IMR-90 (cell line): ENCODE measurements around the gene CNTN4. TPM values are rescaled to one million over a fixed set of nuclear protein-coding genes. Genes with fewer than 3 reads are reported as not detected.

Source experiments
- ATAC-seq: fragments of 200-7000 bp; cut with Tn5 transposase; 2 replicates; pipeline ENCODE4 v1.9.1; 2020; ENCODE audit warnings: low read depth, mild to moderate bottlenecking, moderate library complexity
- BruUV-seq: library from RNA; stranded (reverse); fragments of 400-500 nt; replicated peaks from 2 replicates; lab custom pipeline; 2021; lab: Mats Ljungman, UMichigan
- CTCF ChIA-PET: fragments of 300-600 bp; formaldehyde crosslinking; extraction: SDS; loops from one replicate; lab custom pipeline; 2021; ENCODE audit warnings: antibody characterized with exemption; lab: Yijun Ruan, JAX
- POLR2A ChIA-PET: fragments of 300-600 bp; sonication (Branson Sonifier 250); formaldehyde crosslinking; loops from one replicate; lab custom pipeline; 2022; ENCODE audit warnings: antibody characterized with exemption; ENCODE audit not compliant: unreplicated experiment; lab: Charles Lee
- DNase-seq: peaks from one replicate; pipeline ENCODE4 v3.0.0; 2013
- H2AFZ ChIP-seq: replicated peaks from 2 replicates; pipeline ENCODE3; 2013; ENCODE audit warnings: low read length, mild to moderate bottlenecking; ENCODE audit not compliant: poor library complexity
- H2AK5ac ChIP-seq: 2 replicates; pipeline ENCODE4 v1.6.1; 2013; ENCODE audit warnings: low read depth, low read length, inconsistent platforms
- H2AK9ac ChIP-seq: replicated peaks from 2 replicates; pipeline ENCODE3; 2013; ENCODE audit warnings: mild to moderate bottlenecking, low read depth, low read length, moderate library complexity; ENCODE audit not compliant: poor library complexity
- H2BK120ac ChIP-seq: 2 replicates; pipeline ENCODE4 v1.6.1; 2013; ENCODE audit warnings: low read depth, low read length, inconsistent platforms
- H2BK15ac ChIP-seq: 3 replicates; pipeline ENCODE4 v1.6.1; 2013; ENCODE audit warnings: low read depth, low read length, inconsistent platforms
- H2BK20ac ChIP-seq: 2 replicates; pipeline ENCODE4 v1.6.1; 2013; ENCODE audit warnings: low read depth, mild to moderate bottlenecking, inconsistent platforms, low read length, moderate library complexity
- H2BK5ac ChIP-seq: 2 replicates; pipeline ENCODE4 v1.6.1; 2013; ENCODE audit warnings: mild to moderate bottlenecking, low read depth, low read length, inconsistent platforms; ENCODE audit not compliant: poor library complexity, severe bottlenecking
- H3K14ac ChIP-seq: replicated peaks from 2 replicates; pipeline ENCODE4 v1.6.1; 2013; ENCODE audit warnings: low read depth, low read length, inconsistent platforms
- H3K18ac ChIP-seq: 2 replicates; pipeline ENCODE4 v1.6.1; 2013; ENCODE audit warnings: low read depth, low read length, control low read depth
- H3K23ac ChIP-seq: 2 replicates; pipeline ENCODE4 v1.6.1; 2013; ENCODE audit warnings: low read depth, low read length, inconsistent platforms
- H3K27ac ChIP-seq: 2 replicates; pipeline ENCODE4 v1.5.1; 2013; ENCODE audit warnings: mild to moderate bottlenecking, control low read depth, low read length; ENCODE audit not compliant: insufficient read depth
- H3K27me3 ChIP-seq: 2 replicates; pipeline ENCODE4 v1.6.1; 2013; ENCODE audit warnings: low read length; ENCODE audit not compliant: control insufficient read depth, insufficient read depth
- H3K36me3 ChIP-seq: 2 replicates; pipeline ENCODE4 v1.6.1; 2013; ENCODE audit warnings: low read length, mixed read lengths; ENCODE audit not compliant: control insufficient read depth, insufficient read depth
- H3K4ac ChIP-seq: 2 replicates; pipeline ENCODE4 v1.6.1; 2013; ENCODE audit warnings: low read depth, low read length, inconsistent platforms
- H3K4me1 ChIP-seq: 2 replicates; pipeline ENCODE4 v1.6.1; 2013; ENCODE audit warnings: low read length, mixed read lengths; ENCODE audit not compliant: control insufficient read depth, insufficient read depth
- H3K4me2 ChIP-seq: 2 replicates; pipeline ENCODE4 v1.6.1; 2013; ENCODE audit warnings: low read depth, mild to moderate bottlenecking, control low read depth, low read length, moderate library complexity
- H3K4me3 ChIP-seq: 2 replicates; pipeline ENCODE4 v1.5.1; 2013; ENCODE audit warnings: low read depth, mild to moderate bottlenecking, control low read depth, low read length, moderate library complexity; ENCODE audit not compliant: insufficient read depth
- H3K56ac ChIP-seq: 2 replicates; pipeline ENCODE4 v1.6.1; 2013; ENCODE audit warnings: low read length, inconsistent platforms; ENCODE audit not compliant: insufficient read depth; ENCODE audit errors: extremely low read depth
- H3K79me1 ChIP-seq, 2 experiments: 2 replicates each; pipeline ENCODE4 v1.6.1; 2013; ENCODE audit warnings: low read length in 2 of 2, inconsistent platforms in 1 of 2, low read depth in 1 of 2
- H3K9ac ChIP-seq: 2 replicates; pipeline ENCODE4 v1.6.1; 2013; ENCODE audit warnings: low read depth, low read length, control low read depth
- H3K9me1 ChIP-seq: 2 replicates; pipeline ENCODE4 v1.6.1; 2013; ENCODE audit warnings: low read length, inconsistent platforms; ENCODE audit not compliant: insufficient read depth
- H3K9me3 ChIP-seq: 2 replicates; pipeline ENCODE4 v1.6.1; 2013; ENCODE audit warnings: low read length; ENCODE audit not compliant: control insufficient read depth, insufficient read depth
- H4K20me1 ChIP-seq: 2 replicates; pipeline ENCODE4 v1.6.1; 2013; ENCODE audit warnings: low read length, inconsistent platforms; ENCODE audit not compliant: insufficient read depth
- H4K5ac ChIP-seq: 2 replicates; pipeline ENCODE4 v1.6.1; 2013; ENCODE audit warnings: mild to moderate bottlenecking, low read depth, low read length, control low read depth
- H4K8ac ChIP-seq, 2 experiments: 2 replicates each; pipeline ENCODE4 v1.6.1; 2013; ENCODE audit warnings: low read depth in 2 of 2, low read length in 2 of 2, control low read depth in 1 of 2, inconsistent platforms in 1 of 2
- H4K91ac ChIP-seq: 2 replicates; pipeline ENCODE4 v1.6.1; 2013; ENCODE audit warnings: low read depth, low read length, inconsistent platforms; ENCODE audit not compliant: insufficient read depth
- CEBPB ChIP-seq: IDR thresholded peaks from 2 replicates; pipeline ENCODE4 v1.6.1; 2012; ENCODE audit warnings: low read depth, low read length, improper control_type of control experiment
- CHD1 ChIP-seq: IDR thresholded peaks from 2 replicates; pipeline ENCODE4 v1.6.1; 2012; ENCODE audit warnings: low read depth, low read length, improper control_type of control experiment
- MAFK ChIP-seq: IDR thresholded peaks from 2 replicates; pipeline ENCODE4 v1.6.1; 2012; ENCODE audit warnings: low read depth, low read length, improper control_type of control experiment
- MAZ ChIP-seq: IDR thresholded peaks from 2 replicates; pipeline ENCODE4 v1.6.1; 2012; ENCODE audit warnings: low read depth, mild to moderate bottlenecking, low read length, improper control_type of control experiment, moderate library complexity, borderline replicate concordance
- NFE2L2 ChIP-seq: fragments of 150-350 bp; IDR thresholded peaks from 2 replicates; pipeline ENCODE4 v1.6.1; 2016; ENCODE audit warnings: low read depth, mild to moderate bottlenecking, low read length
- RCOR1 ChIP-seq: IDR thresholded peaks from 2 replicates; pipeline ENCODE4 v1.6.1; 2012; ENCODE audit warnings: mild to moderate bottlenecking, low read length, improper control_type of control experiment; ENCODE audit not compliant: insufficient replicate concordance
- RFX5 ChIP-seq: IDR thresholded peaks from 2 replicates; pipeline ENCODE4 v1.8.0; 2012; ENCODE audit warnings: low read depth, mild to moderate bottlenecking, low read length, moderate library complexity
- USF2 ChIP-seq: fragments of 150-350 bp; IDR thresholded peaks from 2 replicates; pipeline ENCODE4 v1.6.1; 2017; ENCODE audit warnings: mild to moderate bottlenecking, antibody characterized with exemption, low read length, low read depth
- dilution Hi-C: fragments of 300-500 bp; cut with HindIII; formaldehyde crosslinking; loops from one replicate; pipeline ENCODE4 v1.14.3; 2018; ENCODE audit warnings: low sequenced_read_pairs; ENCODE audit not compliant: unreplicated experiment
- in situ Hi-C: fragments of 300-500 bp; cut with MboI; formaldehyde crosslinking; loops from 3 replicates; pipeline ENCODE4 v1.14.3; 2019; ENCODE audit warnings: low sequenced_read_pairs, inconsistent platforms, mixed read lengths
- intact Hi-C: fragments of 100-400 bp; cut with micrococcal nuclease; formaldehyde crosslinking; loops from 2 replicates; pipeline ENCODE4 v1.10.0; 2022
- polyA plus RNA-seq, 3 experiments: library from polyadenylated mRNA; depleted of rRNA; stranded (reverse); fragments of >200 nt; gene quantifications; 2 replicates each; pipeline ENCODE4 v1.2.3, GENCODE V29; 2012; ENCODE audit warnings: low replicate concordance in 1 of 3
- total RNA-seq: library from RNA; depleted of rRNA; stranded (reverse); fragments of >200 nt; gene quantifications from 2 replicates; pipeline ENCODE4 v1.2.3, GENCODE V29; 2012
- TF ChIP-seq, protein P1 (sequence below): fragments of 150-350 bp; IDR thresholded peaks from 2 replicates; pipeline ENCODE4 v1.6.1; 2016; ENCODE audit warnings: low read depth, mild to moderate bottlenecking, low read length, moderate library complexity, borderline replicate concordance
- TF ChIP-seq, protein P2 (sequence below): conservative IDR thresholded peaks from 2 replicates; pipeline ENCODE4 v1.5.1; 2012; ENCODE audit warnings: mild to moderate bottlenecking, low read depth, low read length, improper control_type of control experiment

The CNTN4 gene
- total and polyA plus RNA-seq, 2 of the 4 experiments (the other 2 are of a cell fraction), result under 0.01 TPM; not detected in 1

GRCh38 chr3:2684046-2684445 is 585.4 kb downstream of the CNTN4 start:
- H3K18ac ChIP-seq, result no peak overlapping the region
- no peaks in the 10 kb centered on the region for H3K27me3 ChIP-seq
- intact Hi-C loops (no loop called here), in situ Hi-C loops (no loop called here), dilution Hi-C loops (no loop called here)
- no peak overlapping the region for H3K4ac ChIP-seq
- no TSS peak for BruUV-seq
- no peak overlapping the region for H2BK15ac ChIP-seq
- H2BK20ac ChIP-seq, result no peak overlapping the region
- no peak overlapping the region for H2AK5ac ChIP-seq
- no peak for DNase-seq
- H3K9me1 ChIP-seq, result no peaks in the 10 kb centered on the region
- no peak overlapping the region for H2AFZ ChIP-seq
- H4K8ac ChIP-seq, result no peak overlapping the region
- no peak overlapping the region for H3K23ac ChIP-seq
- no peaks in the 10 kb centered on the region for H3K4me1 ChIP-seq
- TF ChIP-seq, protein P1, sequence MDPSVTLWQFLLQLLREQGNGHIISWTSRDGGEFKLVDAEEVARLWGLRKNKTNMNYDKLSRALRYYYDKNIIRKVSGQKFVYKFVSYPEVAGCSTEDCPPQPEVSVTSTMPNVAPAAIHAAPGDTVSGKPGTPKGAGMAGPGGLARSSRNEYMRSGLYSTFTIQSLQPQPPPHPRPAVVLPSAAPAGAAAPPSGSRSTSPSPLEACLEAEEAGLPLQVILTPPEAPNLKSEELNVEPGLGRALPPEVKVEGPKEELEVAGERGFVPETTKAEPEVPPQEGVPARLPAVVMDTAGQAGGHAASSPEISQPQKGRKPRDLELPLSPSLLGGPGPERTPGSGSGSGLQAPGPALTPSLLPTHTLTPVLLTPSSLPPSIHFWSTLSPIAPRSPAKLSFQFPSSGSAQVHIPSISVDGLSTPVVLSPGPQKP, result no peak
- TF ChIP-seq NFE2L2, result no peak
- TF ChIP-seq CHD1, result no peak
- TF ChIP-seq USF2, result no peak
- TF ChIP-seq RCOR1, result no peak
- TF ChIP-seq MAZ, result no peak
- TF ChIP-seq MAFK, result no peak
- TF ChIP-seq CEBPB, result no peak
- no peak for TF ChIP-seq RFX5
- TF ChIP-seq, protein P2, sequence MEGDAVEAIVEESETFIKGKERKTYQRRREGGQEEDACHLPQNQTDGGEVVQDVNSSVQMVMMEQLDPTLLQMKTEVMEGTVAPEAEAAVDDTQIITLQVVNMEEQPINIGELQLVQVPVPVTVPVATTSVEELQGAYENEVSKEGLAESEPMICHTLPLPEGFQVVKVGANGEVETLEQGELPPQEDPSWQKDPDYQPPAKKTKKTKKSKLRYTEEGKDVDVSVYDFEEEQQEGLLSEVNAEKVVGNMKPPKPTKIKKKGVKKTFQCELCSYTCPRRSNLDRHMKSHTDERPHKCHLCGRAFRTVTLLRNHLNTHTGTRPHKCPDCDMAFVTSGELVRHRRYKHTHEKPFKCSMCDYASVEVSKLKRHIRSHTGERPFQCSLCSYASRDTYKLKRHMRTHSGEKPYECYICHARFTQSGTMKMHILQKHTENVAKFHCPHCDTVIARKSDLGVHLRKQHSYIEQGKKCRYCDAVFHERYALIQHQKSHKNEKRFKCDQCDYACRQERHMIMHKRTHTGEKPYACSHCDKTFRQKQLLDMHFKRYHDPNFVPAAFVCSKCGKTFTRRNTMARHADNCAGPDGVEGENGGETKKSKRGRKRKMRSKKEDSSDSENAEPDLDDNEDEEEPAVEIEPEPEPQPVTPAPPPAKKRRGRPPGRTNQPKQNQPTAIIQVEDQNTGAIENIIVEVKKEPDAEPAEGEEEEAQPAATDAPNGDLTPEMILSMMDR, result no peak
- no peaks in the 10 kb centered on the region for H3K79me1 ChIP-seq
- no peak overlapping the region for H2AK9ac ChIP-seq
- ChIA-PET POLR2A (no interaction called here), CTCF (no interaction called here)
- no peak overlapping the region for H3K4me3 ChIP-seq
- H2BK5ac ChIP-seq, result no peak overlapping the region
- no peaks in the 10 kb centered on the region for H4K20me1 ChIP-seq
- H3K9ac ChIP-seq, result no peak overlapping the region
- H3K14ac ChIP-seq, result no peak overlapping the region
- no peak overlapping the region for H2BK120ac ChIP-seq
- H4K91ac ChIP-seq, result no peak overlapping the region
- no peak overlapping the region for H3K4me2 ChIP-seq
- H3K27ac ChIP-seq, result no peak overlapping the region
- no peak overlapping the region for H3K56ac ChIP-seq
- no peaks in the 10 kb centered on the region for H3K36me3 ChIP-seq
- no peak overlapping the region for H4K5ac ChIP-seq
- ATAC-seq, result no peak
- 0 out of 2 replicates have a peak, but pooled peaks cover 2% of the 10 kb centered on the region for H3K9me3 ChIP-seq
